Inflammatory macrophage treated with lipopolysaccharide for 4 hours (primary cell): ENCODE measurements around the gene PPFIA2.

ENCODE experiments used
- DNase-seq: peaks from one replicate; pipeline ENCODE4 v3.0.0-alpha.2; 2020

Gene PPFIA2

GRCh38 chr12:81417056-81417455, 342.1 kb downstream of the PPFIA2 start:
- DNase-seq = no peak

GRCh38 chr12:81416571-81416970, 342.6 kb downstream of the PPFIA2 start:
- no peak for DNase-seq

- DNase-seq = no peak
These were observed 344.7 kb downstream of the PPFIA2 start for GRCh38 chr12:81414441-81414840.

GRCh38 chr12:81412940-81413339, 346.2 kb downstream of the PPFIA2 start:
- no peak for DNase-seq

- no peak for DNase-seq
These were observed 355.8 kb downstream of the PPFIA2 start for GRCh38 chr12:81403348-81403747.

- no peak for DNase-seq
These were observed 357.9 kb downstream of the PPFIA2 start for GRCh38 chr12:81401241-81401640.

GRCh38 chr12:81400024-81400423, 359.1 kb downstream of the PPFIA2 start:
- DNase-seq = no peak

GRCh38 chr12:81395431-81395830, 363.7 kb downstream of the PPFIA2 start:
- DNase-seq = no peak

- no peak for DNase-seq
These were observed 369.5 kb downstream of the PPFIA2 start for GRCh38 chr12:81389550-81390099.

GRCh38 chr12:81386101-81386500, 373.0 kb downstream of the PPFIA2 start:
- DNase-seq = no peak

GRCh38 chr12:81381951-81382350, 377.2 kb downstream of the PPFIA2 start:
- no peak for DNase-seq

GRCh38 chr12:81378601-81379285, 380.4 kb downstream of the PPFIA2 start:
- no peak for DNase-seq

- no peak for DNase-seq
These were observed 381.4 kb downstream of the PPFIA2 start for GRCh38 chr12:81377771-81378170.

- no peak for DNase-seq
These were observed 383.2 kb downstream of the PPFIA2 start for GRCh38 chr12:81375969-81376368.

GRCh38 chr12:81370456-81370855, 388.7 kb downstream of the PPFIA2 start:
- DNase-seq = no peak

GRCh38 chr12:81369175-81369574, 390.0 kb downstream of the PPFIA2 start:
- DNase-seq = no peak

- no peak for DNase-seq
These were observed 393.9 kb downstream of the PPFIA2 start for GRCh38 chr12:81365284-81365683.

- no peak for DNase-seq
These were observed 398.2 kb downstream of the PPFIA2 start for GRCh38 chr12:81360916-81361315.

- DNase-seq = no peak
These were observed 399.4 kb downstream of the PPFIA2 start for GRCh38 chr12:81359736-81360135.

- no peak for DNase-seq
These were observed 404.7 kb downstream of the PPFIA2 start for GRCh38 chr12:81354327-81354932.

GRCh38 chr12:81350309-81350708, 408.8 kb downstream of the PPFIA2 start:
- DNase-seq = no peak

GRCh38 chr12:81347404-81347803, 411.7 kb downstream of the PPFIA2 start:
- no peak for DNase-seq

GRCh38 chr12:81340910-81341309, 418.2 kb downstream of the PPFIA2 start:
- no peak for DNase-seq

- DNase-seq = no peak
These were observed 420.1 kb downstream of the PPFIA2 start for GRCh38 chr12:81339071-81339470.

GRCh38 chr12:81337886-81338285, 421.3 kb downstream of the PPFIA2 start:
- no peak for DNase-seq
